HG03521 (cell line): ENCODE measurements around the gene LTF.

ENCODE experiments used
- ATAC-seq: cut with Tn5 transposase; IDR thresholded peaks from one replicate; pipeline ENCODE4 v1.9.1; 2021; ENCODE audit warnings: mild to moderate bottlenecking, moderate library complexity; ENCODE audit not compliant: unreplicated experiment

LTF gene

DNA sequence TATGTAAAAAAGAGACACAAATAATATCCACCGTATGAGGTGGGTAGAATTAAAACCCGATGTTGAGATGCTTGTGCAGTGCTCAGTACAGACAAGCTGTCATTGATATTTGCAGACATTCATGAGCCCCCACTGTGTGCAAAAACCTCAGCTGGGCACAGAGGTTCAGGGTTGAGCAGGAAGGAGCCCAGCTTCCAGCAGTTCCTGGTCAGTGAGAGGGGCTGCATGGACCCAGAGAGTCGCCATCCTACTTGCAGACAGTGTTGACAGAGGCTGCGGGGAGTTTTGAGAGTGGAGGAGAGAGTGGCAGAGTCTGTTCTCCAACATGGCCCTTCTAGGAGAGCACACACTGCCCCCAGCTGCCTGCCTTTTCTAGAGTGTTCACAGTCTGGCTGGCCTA, 6.1 kb upstream of the LTF start:
- ATAC-seq: no peak

GRCh38 chr3:46469680-46470357, 5.1 kb upstream of the LTF start:
- no peak for ATAC-seq

DNA sequence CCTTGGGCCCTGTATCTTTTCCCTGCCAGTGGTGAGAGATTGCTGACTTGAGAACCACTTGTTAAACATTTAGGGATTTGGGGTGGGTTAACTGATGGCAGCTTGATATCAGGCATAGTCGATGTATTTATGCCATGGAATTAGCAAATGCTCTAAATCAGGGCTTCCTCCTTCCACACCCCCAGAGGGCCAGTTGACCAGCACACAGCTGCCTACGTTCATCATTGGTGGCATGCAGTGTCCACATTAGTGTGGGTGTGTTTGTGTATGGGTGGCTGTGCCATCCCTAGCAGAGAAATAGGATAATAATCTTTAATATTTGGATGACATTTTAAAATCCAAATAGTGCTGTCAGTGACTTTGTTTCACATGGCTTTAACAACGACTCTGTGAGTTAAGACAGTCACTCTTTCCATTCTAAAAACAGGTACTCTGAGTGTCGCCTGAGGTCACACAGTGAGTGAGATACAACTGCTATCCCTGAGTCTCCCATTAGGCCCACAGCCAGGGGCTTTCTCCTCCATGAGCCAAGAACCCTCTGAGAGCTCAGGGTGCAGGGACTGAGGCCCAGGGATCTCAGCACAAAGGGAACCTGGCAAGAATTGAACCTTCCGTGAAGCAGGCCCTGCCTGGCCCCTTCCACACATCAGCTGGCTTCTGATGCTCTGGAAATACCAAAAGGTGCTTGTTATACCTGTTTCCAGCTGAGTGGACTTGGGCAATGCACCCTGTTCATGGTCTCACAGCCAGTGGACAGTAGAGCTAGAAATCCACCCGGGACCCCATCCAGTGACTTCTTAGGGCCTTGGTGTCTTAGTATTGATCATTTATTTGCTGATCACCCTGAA, 4.3 kb upstream of the LTF start:
- no peak for ATAC-seq

DNA sequence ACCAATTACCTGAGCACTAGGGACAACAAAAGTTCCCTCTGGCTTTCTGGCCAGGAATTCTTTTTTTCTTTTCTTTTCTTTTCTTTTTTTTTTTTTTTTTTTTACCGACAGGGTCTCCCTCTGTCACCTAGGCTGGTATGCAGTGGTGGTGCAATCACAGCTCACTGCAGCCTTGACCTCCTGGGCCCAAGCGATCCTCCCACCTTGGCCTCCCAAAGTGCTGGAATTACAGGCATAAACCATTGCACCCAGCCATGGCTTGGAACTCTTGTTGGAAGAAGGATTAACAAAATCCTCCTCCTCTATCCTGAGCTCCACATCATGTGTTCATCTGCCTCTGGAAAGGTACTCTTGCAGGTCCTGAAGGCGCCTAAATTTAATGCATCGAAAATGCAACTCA, 2.9 kb upstream of the LTF start:
- ATAC-seq: no peak

DNA sequence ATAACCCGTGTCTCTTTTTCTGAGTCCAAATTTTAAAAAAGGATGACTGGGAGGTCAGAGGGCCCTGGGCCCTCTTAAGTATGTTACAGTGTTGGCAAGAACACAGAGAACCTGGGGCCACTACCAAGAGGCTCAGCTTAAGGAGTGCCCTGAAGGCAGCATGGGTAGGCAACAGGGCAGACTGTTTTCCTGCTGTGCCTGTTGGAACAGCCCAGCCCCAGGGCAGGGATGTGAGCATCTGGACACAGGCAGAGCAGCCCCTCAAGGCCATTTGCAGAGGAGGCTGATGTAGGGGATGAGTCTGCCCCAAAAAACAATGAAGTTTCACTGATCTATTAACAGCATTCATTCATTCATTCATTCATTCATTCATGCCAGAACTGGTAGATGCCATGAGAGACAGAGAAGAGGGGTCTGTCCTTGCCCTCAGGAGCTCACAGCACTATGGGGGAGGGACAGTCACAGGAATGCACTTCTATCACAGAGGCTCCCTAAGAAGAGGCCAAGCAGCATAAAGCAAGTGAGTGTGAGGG, 2.2 kb upstream of the LTF start:
- no peak for ATAC-seq

DNA sequence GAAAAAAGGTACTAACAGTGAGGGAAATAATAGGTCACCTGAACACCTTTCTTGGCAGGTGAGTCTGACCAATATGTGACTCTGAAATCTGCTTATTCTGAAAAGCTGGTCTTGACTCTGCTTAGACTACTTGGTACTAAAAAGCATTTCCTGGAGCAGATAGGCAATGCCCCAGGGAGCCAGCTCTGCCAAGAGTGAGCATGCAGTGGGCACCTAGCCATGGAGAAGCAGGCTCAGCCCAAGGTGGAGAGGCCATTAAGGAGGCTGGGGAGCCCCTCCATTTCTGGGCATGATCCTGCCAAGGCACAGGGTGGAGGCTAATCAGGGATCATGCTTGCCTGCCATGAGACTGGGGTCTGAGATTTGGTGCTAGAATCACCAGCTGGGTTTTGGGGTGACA, 1.6 kb upstream of the LTF start:
- ATAC-seq: no peak

- no peak for ATAC-seq
Observed at GRCh38 chr3:46465196-46465520, 453 bp upstream of the LTF start.

GRCh38 chr3:46463868-46464241, 850 bp downstream of the LTF start:
- ATAC-seq: no peak

DNA sequence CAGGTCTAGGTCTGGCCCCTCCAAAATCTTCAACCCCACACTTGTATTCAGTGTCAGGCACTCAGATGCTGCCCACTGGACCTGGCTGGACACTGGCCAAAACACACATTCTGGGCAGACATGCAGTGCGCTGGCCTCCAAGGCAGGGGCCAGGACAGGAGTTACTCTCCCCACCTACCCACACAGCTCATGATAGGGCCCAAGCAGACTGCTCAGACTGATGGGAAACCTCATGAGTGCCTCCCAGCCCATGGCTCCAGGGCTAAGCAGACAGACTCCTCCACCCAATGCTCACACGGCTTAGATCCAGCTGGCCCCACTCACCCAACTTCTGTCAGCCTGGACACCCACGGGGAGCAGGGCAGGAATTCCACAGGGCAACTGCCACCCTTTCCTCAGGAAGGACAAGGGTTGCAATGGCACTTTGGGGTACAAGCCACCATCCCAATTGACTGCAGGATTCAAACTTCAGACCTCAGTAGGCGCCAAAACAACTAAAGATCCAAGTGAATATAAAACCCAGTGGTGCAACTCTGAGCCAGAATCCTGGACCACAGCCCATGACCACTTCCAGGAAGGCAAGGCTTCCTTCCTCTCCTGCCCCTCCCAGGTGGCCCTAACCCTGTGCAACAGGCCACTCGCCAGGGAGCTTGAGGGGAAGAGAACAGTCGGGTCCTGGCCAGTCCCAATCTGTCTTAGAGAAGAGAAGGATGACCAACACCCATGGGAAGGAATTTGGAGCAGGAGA, 1.4 kb downstream of the LTF start:
- ATAC-seq: no peak

GRCh38 chr3:46462511-46462910, 2.2 kb downstream of the LTF start:
- no peak for ATAC-seq

- ATAC-seq: no peak
Observed at GRCh38 chr3:46462111-46462510, 2.6 kb downstream of the LTF start.

DNA sequence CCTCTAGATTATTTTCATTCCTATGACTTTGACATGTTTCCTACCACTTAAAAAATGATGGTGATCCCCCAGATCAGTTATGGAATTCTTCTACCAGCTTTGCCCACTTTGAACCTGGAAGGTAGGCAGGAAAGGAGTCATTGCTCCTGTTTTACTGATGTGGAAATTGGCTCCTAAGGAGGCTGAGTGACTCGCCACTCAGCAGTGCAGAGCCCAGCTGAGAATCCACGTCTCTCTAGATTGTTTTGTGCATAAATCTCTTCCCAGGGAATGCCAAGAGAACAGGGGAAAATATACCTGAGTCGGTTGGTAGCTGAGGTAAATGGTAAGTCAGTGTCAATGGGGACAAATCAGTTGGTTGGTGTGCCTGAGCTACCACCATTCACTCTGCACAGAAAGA, 4.7 kb downstream of the LTF start:
- ATAC-seq: no peak

DNA sequence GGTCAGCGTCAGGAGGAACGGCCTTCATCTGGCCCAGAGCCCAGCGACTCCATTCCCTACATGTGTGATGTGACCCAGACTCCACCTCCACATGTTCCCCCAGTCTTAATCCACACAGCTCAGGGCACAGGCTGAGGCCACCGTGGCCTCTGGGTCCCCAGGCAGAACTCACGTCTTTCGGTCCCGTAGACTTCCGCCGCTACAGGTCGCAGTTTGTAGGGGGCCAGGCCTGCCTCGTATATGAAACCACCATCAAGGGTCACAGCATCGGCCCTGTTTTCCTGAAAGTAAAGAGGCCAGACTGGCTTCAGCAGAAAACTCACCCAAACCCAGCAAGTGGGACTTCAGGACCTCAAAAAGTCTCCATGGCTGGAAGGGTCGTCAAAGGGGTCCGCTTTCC, 8.6 kb downstream of the LTF start:
- ATAC-seq: no peak

DNA sequence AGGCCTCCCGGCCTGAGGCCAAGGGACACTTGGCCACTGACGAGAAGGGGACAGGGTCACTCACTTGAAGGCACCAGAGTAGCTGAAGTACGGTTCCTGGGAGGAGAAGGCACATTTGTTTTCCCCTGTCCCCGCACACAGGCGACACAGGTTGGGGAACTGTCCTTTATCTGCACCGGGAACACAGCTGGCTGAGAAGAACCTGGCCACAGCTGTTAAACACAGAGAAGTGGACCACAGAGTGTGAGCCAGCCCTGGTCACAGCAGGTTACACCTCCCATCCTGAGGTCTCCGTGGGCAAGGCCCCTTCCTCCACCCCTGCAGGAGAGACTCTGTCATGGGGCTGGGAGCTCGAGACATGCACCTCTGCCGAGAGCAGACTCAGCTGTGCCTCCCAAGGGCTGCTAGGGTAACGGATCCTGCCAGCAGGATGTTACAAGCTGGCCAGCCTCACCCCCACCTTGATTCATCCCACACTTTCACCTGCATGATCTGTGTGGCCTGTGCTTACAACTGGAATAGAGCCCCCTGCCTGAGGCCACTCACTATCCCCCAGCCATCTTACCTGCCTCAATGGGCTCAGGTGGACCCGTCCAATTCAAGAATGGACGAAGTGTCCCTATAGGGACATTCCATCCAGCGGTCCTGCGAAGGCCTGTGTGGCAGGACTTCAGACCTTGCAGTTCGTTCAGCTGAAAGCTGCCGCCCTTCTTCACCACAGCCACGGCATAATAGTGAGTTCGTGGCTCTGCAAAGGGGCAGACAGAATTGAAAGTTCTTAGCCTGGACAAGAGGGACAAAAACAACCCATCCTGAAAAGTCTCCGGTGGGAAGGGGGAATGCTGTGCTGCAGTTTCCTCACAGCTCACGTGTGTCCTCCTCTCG, 9.2 kb downstream of the LTF start:
- no peak for ATAC-seq

DNA sequence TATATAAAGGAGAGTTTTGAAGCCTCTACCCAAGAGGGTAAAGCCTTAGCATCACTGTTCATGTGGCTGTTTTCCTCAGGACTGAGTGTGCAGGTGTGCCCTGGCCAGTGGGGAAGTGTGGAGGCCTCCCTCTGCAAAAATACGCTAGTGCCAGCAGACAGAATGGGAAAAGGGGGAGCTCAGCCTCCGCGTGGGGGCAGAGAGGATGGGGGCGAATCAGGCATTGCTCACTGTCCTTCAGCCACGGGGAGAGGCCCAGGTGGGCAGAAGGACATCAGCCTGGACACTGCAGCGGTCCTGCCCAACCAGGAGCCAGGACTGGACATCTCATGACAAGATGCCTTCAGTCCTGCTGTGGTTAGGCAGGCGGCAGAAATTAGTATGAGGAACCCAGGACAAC, 10.1 kb downstream of the LTF start:
- ATAC-seq: no peak

DNA sequence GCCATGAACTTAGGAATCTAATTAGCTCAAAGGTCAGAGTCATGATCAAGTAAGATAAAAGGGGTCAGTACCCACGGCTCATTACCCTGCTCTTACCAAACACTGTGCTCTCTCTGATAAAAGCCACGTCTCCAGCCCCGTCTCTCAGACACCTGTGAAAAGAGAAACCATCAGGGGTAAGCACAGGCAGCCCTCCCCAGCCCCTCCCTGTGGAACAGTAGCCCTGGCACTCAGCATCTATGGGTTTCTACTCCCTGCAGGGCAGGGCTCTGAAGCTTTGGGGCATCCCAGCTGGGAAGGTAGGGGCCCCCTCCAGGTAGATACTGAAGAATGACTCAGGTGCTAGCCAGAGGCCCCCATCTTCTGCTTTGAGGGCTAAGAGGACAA, 10.5 kb downstream of the LTF start:
- ATAC-seq: no peak

- ATAC-seq: no peak
Observed at GRCh38 chr3:46453526-46454208, 11.0 kb downstream of the LTF start.

- no peak for ATAC-seq
Observed at GRCh38 chr3:46449755-46450552, 14.8 kb downstream of the LTF start.

DNA sequence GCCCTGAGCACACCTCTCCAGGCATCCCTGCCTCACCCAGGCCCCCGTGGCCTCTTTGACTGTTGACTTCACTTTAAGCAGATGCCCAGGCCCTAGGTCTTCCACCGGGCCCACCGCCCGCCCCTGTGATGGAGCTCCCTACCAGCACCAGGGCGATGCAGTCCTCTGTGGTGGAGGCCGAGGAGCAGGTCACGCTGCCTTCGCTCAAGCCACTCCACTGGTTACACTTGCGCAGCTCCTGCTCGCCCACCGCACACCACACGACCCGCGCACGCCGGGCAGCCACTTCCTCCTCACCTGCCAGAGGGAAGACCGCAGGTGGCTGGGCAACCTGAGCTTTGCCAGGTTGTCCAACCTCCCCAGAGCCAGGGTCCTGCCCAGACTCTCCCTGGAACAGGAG, 16.0 kb downstream of the LTF start:
- ATAC-seq: no peak
